Amniotic stem cell (primary cell): ENCODE data around the gene POLR2C.
"Not testable (repeated sequence)": the region's sequence is repeated elsewhere in the genome, so short reads cannot be mapped to it uniquely, and the experiment has no call there.

ENCODE experiments used
- DNase-seq: peaks from one replicate; lab custom pipeline; 2025; lab: John Stamatoyannopoulos, UW

Gene POLR2C

GRCh38 chr16:57479976-57480753 lies 17.7 kb downstream of the POLR2C start:
- DNase-seq = no peak

GRCh38 chr16:57480754-57481230 lies 18.3 kb downstream of the POLR2C start:
- no peak for DNase-seq

- DNase-seq = no peak
Observed at GRCh38 chr16:57481421-57481820, 18.9 kb downstream of the POLR2C start.

- no peak for DNase-seq
Observed at GRCh38 chr16:57482845-57483545, 20.5 kb downstream of the POLR2C start.

GRCh38 chr16:57483725-57484514 lies 21.4 kb downstream of the POLR2C start:
- no peak for DNase-seq

GRCh38 chr16:57484515-57485005 lies 22.1 kb downstream of the POLR2C start:
- DNase-seq = no peak

GRCh38 chr16:57485091-57485915 lies 22.8 kb downstream of the POLR2C start:
- DNase-seq = no peak

GRCh38 chr16:57485916-57486857 lies 23.7 kb downstream of the POLR2C start, which contains the start of gene DOK4:
Gene DOK4, minus strand, starts transcription at chr16:57486493. Its CDS starts 6,986 bp downstream, at chr16:57479507.
- DNase-seq = peak; percentile 67

- DNase-seq = no peak
Observed at GRCh38 chr16:57486858-57487834, 24.7 kb downstream of the POLR2C start.

- DNase-seq = no peak
Observed at GRCh38 chr16:57489229-57489628, 26.8 kb downstream of the POLR2C start.

- DNase-seq = no peak
Observed at GRCh38 chr16:57493767-57494166, 31.3 kb downstream of the POLR2C start.

GRCh38 chr16:57497121-57497520 lies 34.6 kb downstream of the POLR2C start:
- DNase-seq = no peak

GRCh38 chr16:57498031-57498430 lies 35.6 kb downstream of the POLR2C start:
- DNase-seq = no peak

GRCh38 chr16:57499941-57500340 lies 37.5 kb downstream of the POLR2C start:
- not testable (repeated sequence) for DNase-seq

- DNase-seq = no peak
Observed at GRCh38 chr16:57500578-57501111, 38.2 kb downstream of the POLR2C start.

GRCh38 chr16:57501492-57501891 lies 39.0 kb downstream of the POLR2C start:
- DNase-seq = no peak

GRCh38 chr16:57502048-57502775 lies 39.7 kb downstream of the POLR2C start:
- DNase-seq = no peak

GRCh38 chr16:57503366-57503765 lies 40.9 kb downstream of the POLR2C start:
- DNase-seq = no peak
